DND-41 (cell line): ENCODE results near the gene ANKS1B.

Experiments used
- CTCF ChIP-seq: IDR thresholded peaks from 2 replicates; pipeline ENCODE4 v1.5.1; 2012; ENCODE audit warnings: borderline replicate concordance, low read length, moderate library complexity, mild to moderate bottlenecking; ENCODE audit not compliant: poor library complexity, severe bottlenecking; ENCODE audit errors: extremely low read depth
- EZH2 ChIP-seq: IDR thresholded peaks from 3 replicates; pipeline ENCODE4 v1.6.1; 2012; ENCODE audit warnings: borderline replicate concordance, low read depth, mild to moderate bottlenecking, moderate library complexity, low read length, inconsistent platforms; ENCODE audit not compliant: severe bottlenecking

- TF ChIP-seq CTCF, result no peak
- TF ChIP-seq EZH2, result no peak
Observed at GRCh38 chr12:99066726-99067125, 918.0 kb downstream of the ANKS1B start.
